Common myeloid progenitor, CD34-positive (primary cell): ENCODE data around the gene ZBTB44.
A peak's percentile ranks its signal among the peaks of the same experiment; 100 is the strongest.
"Not testable (repeated sequence)": the region's sequence is repeated elsewhere in the genome, so short reads cannot be mapped to it uniquely, and the experiment has no call there.

Experiments used
- CTCF ChIA-PET: fragments of 350-600 bp; sonication (Branson Sonifier 250); formaldehyde crosslinking; loops from one replicate; lab custom pipeline; 2021; ENCODE audit warnings: antibody characterized with exemption; lab: Charles Lee
- POLR2A ChIA-PET: fragments of 350-600 bp; sonication (Branson Sonifier 250); formaldehyde crosslinking; loops from one replicate; lab custom pipeline; 2021; ENCODE audit warnings: antibody characterized with exemption; lab: Charles Lee
- DNase-seq, 3 donors: peaks; one replicate each; pipeline versions ENCODE4 v3.0.0 to v3.0.0-alpha.2; 2013
- H3K27ac ChIP-seq, 2 experiments: 1 replicate in 1 of 2; 2 replicates in 1 of 2; pipeline ENCODE4 v1.7.0; 2013; ENCODE audit warnings: inconsistent platforms in 2 of 2, low read length in 2 of 2, mild to moderate bottlenecking in 2 of 2, low read depth in 1 of 2, moderate library complexity in 1 of 2; ENCODE audit not compliant: severe bottlenecking in 2 of 2, insufficient read depth in 1 of 2, poor library complexity in 1 of 2
- H3K27me3 ChIP-seq, 5 experiments: replicated peaks in 2 of 5; 1 replicate in 3 of 5; 2 replicates in 2 of 5; pipeline versions ENCODE4 v1.6.1 to v1.7.0; 2013; ENCODE audit warnings: low read length in 4 of 5, mild to moderate bottlenecking in 2 of 5, moderate library complexity in 2 of 5, inconsistent platforms in 1 of 5; ENCODE audit not compliant: insufficient read depth in 5 of 5, control insufficient read depth in 4 of 5
- H3K36me3 ChIP-seq, 4 experiments: 1 replicate in 2 of 4; 2 replicates in 2 of 4; pipeline versions ENCODE4 v1.6.1 to v1.7.0; 2013; ENCODE audit warnings: low read length in 3 of 4, control low read depth in 1 of 4, mild to moderate bottlenecking in 1 of 4; ENCODE audit not compliant: control insufficient read depth in 4 of 4, insufficient read depth in 4 of 4
- H3K4me1 ChIP-seq, 4 experiments: 1 replicate in 3 of 4; 2 replicates in 1 of 4; pipeline versions ENCODE4 v1.6.1 to v1.7.1; 2013; ENCODE audit warnings: low read length in 3 of 4, mild to moderate bottlenecking in 3 of 4, control low read depth in 1 of 4, inconsistent platforms in 1 of 4, moderate library complexity in 1 of 4; ENCODE audit not compliant: control insufficient read depth in 4 of 4, insufficient read depth in 4 of 4; ENCODE audit errors: control extremely low read depth in 1 of 4
- H3K4me3 ChIP-seq, 7 experiments: 1 replicate in 4 of 7; 2 replicates in 3 of 7; pipeline versions ENCODE4 v1.5.1 to v1.7.0; 2013; ENCODE audit warnings: mild to moderate bottlenecking in 7 of 7, low read length in 6 of 7, moderate library complexity in 6 of 7, inconsistent platforms in 2 of 7, low read depth in 2 of 7, control low read depth in 1 of 7; ENCODE audit not compliant: insufficient read depth in 4 of 7, control insufficient read depth in 1 of 7; ENCODE audit errors: extremely low read depth in 1 of 7
- H3K9me3 ChIP-seq, 5 experiments: 1 replicate in 4 of 5; 2 replicates in 1 of 5; pipeline versions ENCODE4 v1.6.1 to v1.7.1; 2013; ENCODE audit warnings: low read length in 4 of 5, mild to moderate bottlenecking in 2 of 5, inconsistent platforms in 1 of 5, low read depth in 1 of 5, moderate library complexity in 1 of 5; ENCODE audit not compliant: control insufficient read depth in 4 of 5, insufficient read depth in 2 of 5; ENCODE audit errors: control extremely low read depth in 1 of 5
- WGBS: methylation state at CpG from one replicate; pipeline ENCODE4 v1.1.5; 2013; ENCODE audit not compliant: insufficient coverage; 5-methylcytosine and 5-hydroxymethylcytosine counted together

The ZBTB44 gene

GRCh38 chr11:130251763-130252162 lies 63.0 kb downstream of the ZBTB44 start:
- H3K4me1 ChIP-seq, POLR2A ChIA-PET, H3K4me3 ChIP-seq, H3K27ac ChIP-seq, CTCF ChIA-PET, H3K27me3 ChIP-seq: not testable (repeated sequence)
- Histone ChIP-seq H3K36me3 (peaks cover 2 to 12% (median 7%) of the 10 kb centered on the region in 4 experiments), H3K9me3 (peaks cover 0 to 13% (median 4%) of the 10 kb centered on the region in 5 experiments)
- no CpG with 5 or more reads among the region's 1 CpG for WGBS
- peak in 2 of 3 donors; percentile 34 to 48 for DNase-seq

GRCh38 chr11:130249929-130250328 lies 64.8 kb downstream of the ZBTB44 start:
- WGBS = 98% methylated on average over 5 of the region's 5 CpGs
- H3K4me1 ChIP-seq, CTCF ChIA-PET, POLR2A ChIA-PET, H3K4me3 ChIP-seq, H3K27me3 ChIP-seq, DNase-seq, H3K27ac ChIP-seq: not testable (repeated sequence)
- Histone ChIP-seq H3K36me3 (peaks cover 0 to 18% (median 5%) of the 10 kb centered on the region in 4 experiments), H3K9me3 (peaks cover 0 to 11% (median 0%) of the 10 kb centered on the region in 5 experiments)

- 100% methylated on average over 3 of the region's 5 CpGs for WGBS
- H3K27ac ChIP-seq = no peak overlapping the region
- no peaks in the 10 kb centered on the region for H3K27me3 ChIP-seq
- peaks cover 0 to 11% (median 0%) of the 10 kb centered on the region in 5 experiments for H3K9me3 ChIP-seq
- POLR2A ChIA-PET = no interaction called here
- H3K4me3 ChIP-seq = no peak overlapping the region
- DNase-seq = no peak
- peaks cover 0 to 19% (median 5%) of the 10 kb centered on the region in 4 experiments for H3K36me3 ChIP-seq
- CTCF ChIA-PET = no interaction called here
- no peaks in the 10 kb centered on the region for H3K4me1 ChIP-seq
Measured at GRCh38 chr11:130249371-130249770, 65.3 kb downstream of the ZBTB44 start.

GRCh38 chr11:130247319-130247718 lies 67.4 kb downstream of the ZBTB44 start:
- no peak for DNase-seq
- POLR2A ChIA-PET = no interaction called here
- Histone ChIP-seq H3K27me3 (no peaks in the 10 kb centered on the region), H3K4me1 (no peaks in the 10 kb centered on the region), H3K9me3 (peaks cover 0 to 11% (median 0%) of the 10 kb centered on the region in 5 experiments), H3K36me3 (peaks cover 2 to 19% (median 5%) of the 10 kb centered on the region in 4 experiments), H3K27ac (peak overlapping the region in 1 of 2 experiments; percentile 30), H3K4me3 (no peak overlapping the region)
- CTCF ChIA-PET = no interaction called here
- 100% methylated on average over 2 of the region's 2 CpGs for WGBS

- POLR2A ChIA-PET = no interaction called here
Measured at GRCh38 chr11:130246738-130247137, 68.0 kb downstream of the ZBTB44 start.

GRCh38 chr11:130246270-130246669 lies 68.4 kb downstream of the ZBTB44 start:
- 100% methylated on average over 1 of the region's 1 CpG for WGBS
- Histone ChIP-seq H3K36me3 (peaks cover 2 to 21% (median 6%) of the 10 kb centered on the region in 4 experiments), H3K27me3 (no peaks in the 10 kb centered on the region), H3K4me3 (no peak overlapping the region), H3K9me3 (peaks cover 0 to 3% (median 0%) of the 10 kb centered on the region in 5 experiments), H3K27ac (no peak overlapping the region), H3K4me1 (no peaks in the 10 kb centered on the region)
- POLR2A ChIA-PET = no interaction called here
- DNase-seq = no peak
- CTCF ChIA-PET = no interaction called here

More at GRCh38 chr11:130246738-130247137, 68.0 kb downstream of the ZBTB44 start:
- Histone ChIP-seq H3K9me3 (peaks cover 0 to 8% (median 0%) of the 10 kb centered on the region in 5 experiments), H3K36me3 (peaks cover 2 to 19% (median 5%) of the 10 kb centered on the region in 4 experiments), H3K4me3 (no peak overlapping the region), H3K27ac (no peak overlapping the region), H3K27me3 (no peaks in the 10 kb centered on the region), H3K4me1 (no peaks in the 10 kb centered on the region)
- WGBS = 100% methylated on average over 2 of the region's 3 CpGs
- DNase-seq = no peak
- CTCF ChIA-PET = no interaction called here

- CTCF ChIA-PET, POLR2A ChIA-PET, H3K4me1 ChIP-seq, H3K27me3 ChIP-seq, H3K27ac ChIP-seq, H3K4me3 ChIP-seq, H3K9me3 ChIP-seq: not testable (repeated sequence)
- peak in 1 of 3 donors; percentile 23 for DNase-seq
- H3K36me3 ChIP-seq = peaks cover 2 to 24% (median 5%) of the 10 kb centered on the region in 4 experiments
- 92% methylated on average over 5 of the region's 6 CpGs for WGBS
Measured at GRCh38 chr11:130245375-130245774, 69.3 kb downstream of the ZBTB44 start.
